GM18499 (cell line): ENCODE measurements around the gene PTPN3.

Experiments used
- ATAC-seq: cut with Tn5 transposase; IDR thresholded peaks from one replicate; pipeline ENCODE4 v1.9.1; 2021; ENCODE audit warnings: moderate number of reproducible peaks; ENCODE audit not compliant: insufficient read depth, unreplicated experiment

Gene PTPN3

DNA sequence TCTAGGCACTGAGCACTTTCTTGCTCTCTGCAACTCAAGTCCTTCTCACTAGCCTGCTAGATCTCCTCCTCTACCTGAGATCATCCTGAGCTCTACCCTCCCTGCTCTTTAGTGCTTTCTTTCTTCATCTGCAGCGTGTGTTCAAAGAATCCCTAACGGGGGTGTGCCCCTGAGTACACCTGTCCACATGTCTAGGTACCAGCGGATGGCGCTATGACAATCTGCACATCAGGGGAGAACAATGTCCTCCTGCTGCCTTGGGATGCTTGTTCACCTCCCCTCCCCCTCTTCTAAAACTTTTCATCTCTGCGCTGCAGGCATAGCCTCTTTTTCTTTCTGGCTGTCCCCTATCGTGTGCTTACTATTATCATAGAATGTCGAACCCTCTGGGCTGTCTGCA is 42.7 kb downstream of the PTPN3 start:
- ATAC-seq: no peak

DNA sequence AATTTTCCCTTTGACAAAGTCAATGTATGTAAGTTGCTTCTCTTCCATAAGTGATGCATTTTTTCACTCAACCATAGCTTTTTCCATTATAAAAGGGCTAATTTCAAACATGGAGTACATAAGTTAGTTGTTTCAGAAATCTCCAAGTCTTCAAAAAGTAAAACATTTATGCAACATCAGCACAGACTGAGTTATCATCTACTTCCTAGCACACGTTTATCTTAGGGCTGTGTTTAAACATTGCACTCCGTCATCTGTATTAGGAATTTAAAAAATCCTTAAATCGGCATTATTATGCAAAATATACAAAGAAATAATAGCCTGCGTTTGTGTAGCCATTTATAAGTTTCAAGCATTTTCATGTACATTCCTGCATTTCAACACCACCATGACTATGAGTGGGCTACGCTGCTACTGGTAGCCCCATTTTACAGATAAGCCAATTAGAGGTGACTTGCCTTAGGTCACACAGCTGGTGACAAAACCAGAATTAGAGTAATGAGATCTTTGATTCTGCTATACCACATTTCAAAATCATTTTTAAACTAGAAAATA is 43.4 kb downstream of the PTPN3 start:
- ATAC-seq: no peak

DNA sequence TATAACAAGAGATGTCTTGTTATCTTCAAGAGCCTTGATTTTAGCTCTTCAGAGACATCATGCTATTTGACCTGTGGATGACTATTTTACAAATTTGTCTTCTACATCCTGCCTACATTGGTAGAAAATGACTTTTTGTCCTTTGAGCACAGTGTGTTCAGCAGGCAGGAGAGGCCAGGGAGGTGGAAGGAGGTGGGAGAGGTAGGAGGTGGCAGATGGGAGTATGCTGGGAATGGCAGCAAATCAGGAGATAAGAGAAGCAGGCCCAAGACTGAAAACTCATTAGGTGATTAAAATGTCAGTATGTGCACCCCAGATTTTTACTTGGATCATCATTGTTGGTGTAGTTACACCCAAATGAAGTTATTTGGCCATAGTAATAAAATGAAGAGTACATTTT is 44.1 kb downstream of the PTPN3 start:
- no peak for ATAC-seq

DNA sequence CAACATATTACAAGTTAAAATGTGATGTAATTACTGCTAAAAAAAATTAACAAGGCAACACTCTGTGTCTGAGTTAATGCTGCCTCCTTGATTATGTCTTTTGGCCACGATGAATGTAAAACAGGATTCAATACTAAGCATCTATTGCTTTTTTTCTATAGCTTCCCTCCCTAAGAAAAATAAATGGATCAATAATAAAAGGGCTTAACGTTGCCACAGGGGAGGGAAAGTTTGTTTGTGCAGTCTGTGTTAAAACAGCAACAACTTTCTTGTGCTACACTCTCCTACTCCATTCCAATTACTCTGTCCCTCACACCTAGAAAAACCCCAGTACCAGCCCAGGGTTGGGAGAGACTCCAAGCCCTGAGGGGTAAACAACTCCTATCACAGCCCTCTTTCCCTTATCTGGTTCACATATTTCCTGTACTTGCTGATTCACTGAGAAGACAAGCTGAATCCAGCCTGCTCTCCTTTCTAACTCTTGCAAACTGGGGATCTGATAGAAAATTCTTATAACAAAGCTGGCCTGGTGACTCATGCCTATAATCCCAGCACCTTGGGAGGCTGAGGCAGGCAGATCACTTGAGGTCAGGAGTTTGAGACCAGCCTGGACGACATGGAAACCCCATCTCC is 44.8 kb downstream of the PTPN3 start:
- ATAC-seq: no peak

DNA sequence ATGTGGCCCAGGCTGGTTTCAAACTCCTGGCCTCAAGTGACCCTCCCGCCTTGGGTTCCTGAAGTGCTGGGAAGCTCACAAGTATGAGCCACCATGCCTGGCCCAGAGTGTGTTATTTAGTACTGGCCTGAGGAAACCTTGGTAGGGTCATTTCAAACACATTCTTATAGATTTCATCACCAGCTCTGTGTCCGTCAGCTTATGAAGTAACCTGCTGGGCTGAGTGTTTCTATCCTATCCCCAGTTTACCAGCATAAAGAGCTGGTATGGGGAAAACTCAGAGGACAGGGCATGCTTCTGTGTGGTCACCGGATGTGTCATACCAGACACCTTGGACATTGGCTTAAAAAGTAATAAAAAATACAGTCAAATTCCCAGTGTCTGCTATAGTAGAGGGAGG is 45.3 kb downstream of the PTPN3 start:
- ATAC-seq: no peak

DNA sequence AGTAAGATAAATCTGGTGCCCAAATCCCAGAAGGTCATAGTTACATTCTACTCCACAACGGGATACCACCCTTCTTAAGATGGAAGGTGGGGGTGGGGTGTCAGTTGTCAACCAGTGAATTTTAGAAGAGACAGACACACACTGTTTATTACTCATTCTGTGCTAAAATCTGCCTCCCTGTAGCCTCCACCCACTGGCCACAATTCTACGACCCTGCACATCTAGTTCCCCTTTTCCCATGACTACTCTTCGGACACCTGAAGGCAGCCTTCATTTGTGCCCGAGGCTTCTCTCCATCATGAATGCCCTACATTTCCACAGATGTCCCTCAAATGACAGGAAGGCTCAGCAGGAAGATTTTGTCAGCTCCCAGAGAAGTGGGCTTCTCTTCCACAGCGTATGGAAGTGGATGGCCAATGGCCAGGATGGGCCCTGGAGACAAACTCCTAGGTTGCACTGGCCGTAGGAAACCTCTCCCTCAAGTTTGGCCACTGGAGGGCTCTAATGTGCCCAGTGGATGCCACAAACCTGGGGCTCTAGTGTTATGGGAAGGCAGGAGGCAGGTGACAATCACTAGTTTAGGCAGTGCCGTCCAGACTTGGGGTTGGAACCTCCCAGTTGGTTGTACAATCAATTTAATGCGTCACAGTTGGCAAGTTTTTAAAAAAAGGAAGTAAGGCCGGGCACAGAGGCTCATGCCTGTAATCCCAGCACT is 46.6 kb downstream of the PTPN3 start:
- no peak for ATAC-seq

DNA sequence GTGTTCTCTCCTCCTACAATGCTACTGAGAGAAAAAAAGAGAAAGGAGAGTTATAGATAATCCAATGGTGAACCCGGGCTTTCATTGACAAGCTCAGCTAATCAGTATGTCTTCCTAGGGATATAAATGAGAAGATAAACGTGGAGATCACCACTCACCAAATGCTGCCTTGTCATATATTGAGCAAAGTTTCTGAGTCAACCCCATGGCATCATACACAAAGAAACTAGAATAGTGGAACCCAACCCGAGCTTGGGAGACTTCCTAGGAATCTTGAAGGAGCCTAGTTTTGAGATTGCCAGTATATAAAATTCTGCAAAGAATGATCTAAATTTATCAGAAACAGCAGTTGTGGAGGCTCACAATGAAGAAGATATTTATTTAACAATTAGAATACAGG is 47.8 kb downstream of the PTPN3 start:
- ATAC-seq: no peak

DNA sequence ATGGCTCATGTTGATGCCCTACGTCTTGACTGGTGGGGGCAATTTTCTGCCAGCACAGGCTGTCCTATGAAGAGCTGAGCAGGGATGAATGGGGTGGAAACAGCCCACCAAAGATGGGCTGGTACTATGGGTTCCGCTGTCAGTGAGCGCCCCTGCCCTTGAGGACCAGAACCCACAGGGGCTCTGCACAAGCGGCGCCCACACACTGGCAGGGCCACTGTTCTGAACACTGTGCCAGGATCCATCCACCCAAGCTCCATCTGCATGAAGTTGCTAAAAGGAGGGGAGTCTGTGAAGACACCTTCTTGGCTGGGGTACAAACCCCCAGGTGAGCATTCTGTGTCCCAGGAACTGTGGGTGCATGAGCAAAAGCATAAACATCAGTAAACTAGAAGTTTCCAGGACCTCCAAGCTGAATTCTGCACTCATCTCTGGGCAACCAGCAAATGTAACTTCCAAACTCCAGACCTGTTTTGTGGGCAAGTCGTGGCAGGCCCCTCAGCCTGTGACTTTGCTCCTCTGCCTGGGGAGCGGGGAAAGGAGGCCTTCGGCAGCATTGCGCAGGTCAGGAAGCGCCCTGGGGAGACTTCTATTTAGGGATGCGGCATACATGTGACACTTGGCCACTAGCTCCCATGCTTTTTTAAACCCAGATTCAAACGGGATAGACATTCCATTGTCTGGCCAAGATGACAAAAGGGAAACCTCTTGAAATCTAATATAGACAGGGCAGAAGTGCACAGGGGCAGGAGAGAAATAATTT is 48.9 kb downstream of the PTPN3 start:
- no peak for ATAC-seq

DNA sequence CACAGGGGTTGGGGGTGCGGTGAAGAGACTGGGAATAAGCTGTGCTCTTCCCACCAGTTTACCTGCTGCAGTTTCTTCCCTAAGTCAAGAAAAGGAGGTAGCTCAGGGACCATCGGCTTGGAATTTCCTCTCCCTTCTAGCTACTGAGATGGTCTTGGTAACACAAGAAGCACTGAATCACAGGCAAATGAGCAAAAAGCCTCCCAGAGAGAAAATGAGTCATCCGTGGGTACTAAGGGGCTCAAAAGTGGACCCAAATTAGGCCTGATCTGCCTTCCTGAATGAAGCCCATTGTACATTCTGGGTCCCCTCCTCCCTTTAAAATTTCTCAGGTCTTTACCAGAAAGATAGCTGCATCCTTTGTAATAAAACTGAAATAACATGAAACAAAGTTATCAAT is 49.9 kb downstream of the PTPN3 start:
- ATAC-seq: no peak

DNA sequence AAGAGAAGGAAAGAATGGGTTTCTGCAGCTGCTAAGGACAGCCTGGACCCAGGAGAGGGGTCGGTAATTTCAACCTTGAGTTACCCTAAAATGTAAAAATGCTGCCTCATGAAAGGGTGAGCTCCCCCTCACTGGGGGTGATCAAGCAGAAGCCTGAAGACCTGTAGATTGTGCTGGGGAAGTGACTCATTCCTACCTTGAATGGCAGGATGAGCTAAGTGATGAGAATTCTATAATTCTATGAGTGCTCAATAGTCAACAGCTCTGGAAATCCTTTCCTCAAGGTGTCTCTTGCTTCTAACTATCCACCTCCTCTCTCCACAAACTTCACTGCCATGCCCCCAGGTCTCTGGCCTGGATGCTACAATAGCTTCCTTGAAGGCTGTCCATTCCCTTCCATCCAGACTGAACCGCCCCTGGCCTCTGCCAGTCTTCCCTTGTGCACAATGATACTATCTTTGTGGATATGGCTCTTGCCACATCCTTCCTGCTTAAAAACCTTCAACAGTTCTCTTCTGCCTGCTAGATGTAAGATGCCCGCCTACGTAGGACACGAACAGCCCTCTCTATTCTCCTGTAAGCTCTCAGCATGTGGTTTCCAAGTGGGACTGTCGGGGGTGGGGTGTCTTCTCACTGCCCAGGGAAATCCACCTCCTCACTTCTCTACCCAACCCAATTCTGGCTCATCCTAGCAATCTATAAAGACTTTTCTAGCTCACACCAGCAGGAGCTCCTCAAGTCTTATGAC is 50.6 kb downstream of the PTPN3 start:
- no peak for ATAC-seq

DNA sequence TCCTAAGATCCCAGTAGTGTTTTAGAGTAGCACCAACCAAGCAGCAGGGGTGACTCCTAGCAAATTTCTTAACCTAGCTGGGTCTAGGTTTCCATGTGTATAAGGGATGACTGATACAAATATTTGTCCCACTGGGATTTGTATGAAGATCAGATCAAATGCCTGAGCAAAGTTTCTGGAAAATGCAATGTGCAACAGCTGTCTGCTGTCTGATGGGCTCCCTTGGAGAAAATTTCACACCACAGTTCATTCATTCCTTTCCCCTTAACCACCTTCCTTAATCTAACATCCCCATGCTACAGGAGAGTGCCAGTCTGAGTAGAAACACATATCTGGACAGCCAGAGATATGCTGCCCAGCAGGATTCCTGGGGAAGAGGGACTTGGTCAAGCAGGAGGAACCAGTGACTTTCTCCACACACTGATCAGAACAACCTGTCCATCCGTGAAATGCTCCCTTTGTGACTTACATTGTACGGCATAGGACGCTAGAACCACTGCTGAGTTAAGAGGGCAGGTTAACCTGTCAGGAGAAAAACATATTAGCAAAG is 53.3 kb downstream of the PTPN3 start:
- no peak for ATAC-seq

DNA sequence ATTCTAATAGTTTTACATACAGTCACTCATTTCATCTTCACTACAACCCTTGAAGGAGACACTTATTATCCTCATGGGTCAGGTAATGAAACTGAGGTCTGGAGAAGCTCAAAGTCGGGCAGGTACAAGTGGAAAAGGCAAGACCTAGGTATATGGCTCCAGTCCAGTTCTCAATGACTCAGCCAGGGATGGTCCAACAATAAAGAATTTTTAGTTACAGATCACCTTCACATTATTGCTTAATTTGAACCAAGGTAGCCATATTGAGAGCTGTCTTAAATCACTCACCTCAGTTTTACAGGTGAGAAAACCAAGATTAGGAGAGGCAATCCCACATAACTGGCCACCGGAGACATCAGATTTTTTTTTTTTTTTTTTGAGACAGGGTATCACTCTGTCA is 55.4 kb downstream of the PTPN3 start:
- no peak for ATAC-seq

DNA sequence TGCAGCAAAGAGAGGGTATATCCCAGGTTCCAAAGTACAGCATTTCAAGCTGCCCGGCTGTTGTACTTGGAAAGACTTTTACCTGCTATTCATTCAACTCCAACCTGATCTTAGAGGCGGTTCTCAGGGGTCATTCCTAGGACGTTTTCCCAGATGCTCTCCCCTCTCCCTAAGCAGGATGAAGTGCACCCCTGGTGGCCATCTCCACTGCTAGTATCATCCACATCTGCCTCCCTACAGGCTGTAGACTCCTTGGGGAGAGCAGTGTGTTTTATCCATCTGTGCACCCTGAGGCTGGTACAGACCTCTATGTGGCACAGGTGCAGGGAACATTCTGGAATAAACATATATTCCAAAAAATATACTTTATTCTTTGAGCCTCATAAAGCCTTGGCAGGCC is 56.8 kb downstream of the PTPN3 start:
- ATAC-seq: no peak

DNA sequence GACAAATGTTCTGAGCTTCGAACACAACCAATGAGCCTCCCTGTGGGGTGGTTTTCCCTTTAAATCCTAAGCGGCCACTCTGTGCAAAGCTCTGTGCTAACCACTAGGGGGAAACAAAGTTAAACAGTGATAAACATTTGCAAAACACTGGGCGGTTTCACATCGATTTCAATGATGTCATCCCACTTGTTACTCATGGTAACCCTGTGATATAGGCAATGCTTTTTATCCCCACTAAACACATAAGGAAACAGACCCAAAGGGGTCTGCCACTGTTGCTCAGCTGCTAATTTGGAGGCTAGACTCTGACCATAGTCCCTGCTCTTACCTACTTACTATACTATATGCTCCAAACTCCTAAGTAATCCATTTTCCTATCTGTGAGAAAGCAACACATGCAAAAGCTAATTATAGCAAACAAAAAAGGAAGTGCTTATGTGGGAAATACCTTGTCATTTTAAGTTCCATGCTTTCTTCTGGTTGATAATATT is 57.3 kb downstream of the PTPN3 start:
- ATAC-seq: peak; percentile 92

DNA sequence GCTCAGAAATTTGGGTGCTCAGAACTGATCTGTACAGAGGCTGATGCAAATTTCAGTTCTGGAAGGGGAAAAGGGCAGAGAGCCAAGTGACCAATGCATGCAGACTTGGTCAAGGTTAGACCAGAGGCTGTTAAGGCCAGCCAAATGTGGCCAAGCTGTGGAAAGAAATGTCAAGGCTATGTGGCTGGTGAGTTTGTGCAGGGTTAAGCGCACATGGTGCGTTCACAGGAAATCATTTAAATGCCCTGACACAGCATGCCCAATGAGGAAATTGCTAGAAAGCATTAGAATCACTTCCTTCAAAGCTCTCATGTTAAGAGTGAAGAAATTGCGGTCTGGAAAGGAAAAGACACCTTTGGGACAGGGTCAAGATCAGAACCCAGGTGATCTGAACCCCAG is 58.0 kb downstream of the PTPN3 start:
- ATAC-seq: peak; percentile 21

DNA sequence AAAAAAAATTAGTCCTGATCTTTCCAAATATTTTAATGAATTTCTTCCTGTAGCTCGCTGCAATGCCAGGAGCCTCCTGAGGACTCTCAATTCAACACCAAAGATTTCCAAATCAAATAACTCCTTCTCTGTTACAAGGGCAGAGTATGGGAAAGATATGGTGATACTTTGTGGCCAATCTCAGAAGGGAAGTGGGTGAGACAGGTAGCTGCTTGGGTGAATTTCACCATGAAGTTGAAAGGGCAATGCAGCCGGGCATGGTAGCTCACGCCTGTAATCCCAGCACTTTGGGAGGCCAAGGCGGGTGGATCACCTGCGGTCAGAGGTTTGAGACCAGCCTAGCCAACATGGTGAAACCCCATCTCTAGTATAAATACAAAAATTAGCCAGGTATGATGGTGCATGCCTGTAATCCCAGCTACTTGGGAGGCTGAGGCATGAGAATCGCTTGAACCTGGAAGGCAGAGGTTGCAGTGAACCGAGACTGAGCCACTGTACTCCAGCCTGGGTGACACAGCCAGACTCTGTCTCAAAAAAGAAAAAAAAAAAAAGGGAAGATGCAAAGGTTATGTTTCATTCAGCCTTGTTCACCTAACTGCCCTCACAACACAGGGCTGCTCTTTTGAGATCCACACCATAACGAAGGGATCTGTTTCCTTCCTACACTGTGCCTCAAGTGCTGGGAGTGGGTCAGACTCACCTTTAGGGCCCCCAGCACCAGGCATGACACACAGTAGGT is 58.6 kb downstream of the PTPN3 start:
- ATAC-seq: no peak

DNA sequence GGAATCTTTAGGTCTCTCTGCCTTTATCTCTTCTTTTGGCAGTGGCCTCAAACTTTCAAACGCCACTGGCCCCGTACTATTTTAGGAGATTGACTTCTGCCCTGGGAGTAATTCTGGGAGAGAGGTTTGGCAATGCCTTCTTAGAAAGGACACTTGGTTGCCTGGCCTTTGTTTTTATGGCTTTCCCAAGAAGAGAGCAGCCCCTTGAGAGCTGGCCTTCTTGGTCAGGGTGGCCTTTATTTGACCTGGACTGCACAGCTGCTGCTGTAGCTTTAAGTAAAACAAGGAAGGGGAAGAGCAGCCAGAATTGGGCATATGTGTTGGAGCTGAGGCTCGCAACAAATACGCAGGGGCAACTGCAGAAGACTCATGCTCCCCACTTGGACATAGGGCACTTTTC is 60.8 kb downstream of the PTPN3 start:
- no peak for ATAC-seq

DNA sequence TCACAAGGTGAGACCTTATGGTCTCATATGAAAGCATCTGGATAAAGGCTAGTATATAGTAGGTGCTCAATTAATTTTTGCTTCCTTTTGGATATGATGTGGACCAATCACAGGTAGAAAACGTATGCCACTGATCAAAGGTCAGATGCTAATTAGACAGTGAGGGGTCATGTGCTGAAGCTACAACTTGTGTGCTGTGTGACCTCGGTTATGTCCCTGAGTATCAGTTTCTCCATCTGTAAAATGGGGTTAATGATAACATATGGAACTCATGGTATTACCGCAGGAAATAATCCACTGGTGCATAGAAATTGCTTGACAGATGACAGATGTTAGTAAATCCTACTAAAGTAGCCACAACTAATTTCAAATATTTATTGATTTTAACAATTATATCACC is 62.0 kb downstream of the PTPN3 start:
- no peak for ATAC-seq

DNA sequence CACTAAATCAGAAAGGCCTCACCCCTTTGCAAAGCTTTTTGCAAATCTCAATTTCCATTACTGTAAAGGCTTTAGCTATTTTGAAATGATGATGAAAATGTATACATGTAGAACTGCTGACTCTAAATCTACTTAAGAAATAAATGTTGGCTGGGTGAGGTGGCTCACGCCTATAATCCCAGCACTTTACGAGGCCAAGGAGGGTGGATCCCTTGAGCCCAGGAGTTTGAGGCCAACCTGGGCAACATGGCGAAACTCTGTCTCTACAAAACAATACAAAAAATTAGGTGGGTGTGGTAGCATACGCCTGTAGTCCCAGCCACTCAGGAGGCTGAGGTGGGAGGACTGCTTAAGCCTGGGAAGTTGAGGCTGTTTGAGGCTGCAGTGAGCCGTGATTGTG is 64.6 kb downstream of the PTPN3 start:
- ATAC-seq: no peak

DNA sequence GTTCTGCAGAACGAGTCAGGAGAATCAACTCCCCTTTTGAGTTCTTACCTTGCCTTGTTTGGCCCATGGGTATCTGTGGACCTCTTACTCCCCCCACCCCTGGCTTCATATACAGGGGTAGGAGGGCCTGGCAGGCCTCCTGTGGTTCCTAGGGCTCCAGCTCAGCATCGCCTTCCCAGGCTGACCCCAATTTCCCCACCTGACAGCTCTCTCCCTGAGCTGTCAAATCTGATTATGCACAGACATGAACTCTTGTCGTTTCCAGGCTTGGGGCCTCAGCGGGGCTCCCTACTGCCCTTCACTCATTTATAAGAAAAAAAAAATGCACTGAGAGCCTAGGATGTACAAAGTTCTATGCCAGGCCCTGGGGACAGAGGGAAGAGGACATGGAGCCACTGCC is 67.9 kb downstream of the PTPN3 start:
- ATAC-seq: no peak
